Mesodermal cell (in vitro differentiated cells): ENCODE measurements around the gene SFXN5.

Experiments
- H3K27ac ChIP-seq: 2 replicates; pipeline ENCODE4 v1.7.0; 2013; ENCODE audit warnings: mild to moderate bottlenecking, low read depth, low read length, moderate library complexity; ENCODE audit not compliant: severe bottlenecking
- H3K36me3 ChIP-seq: 2 replicates; pipeline ENCODE4 v1.7.1; 2013; ENCODE audit warnings: mild to moderate bottlenecking, low read length, moderate library complexity; ENCODE audit not compliant: control insufficient read depth, insufficient read depth
- H3K4me1 ChIP-seq: one replicate; pipeline ENCODE4 v1.7.1; 2013; ENCODE audit warnings: mild to moderate bottlenecking, low read length; ENCODE audit not compliant: insufficient read depth, control insufficient read depth, poor library complexity, severe bottlenecking
- H3K4me3 ChIP-seq: 2 replicates; pipeline ENCODE4 v1.7.0; 2013; ENCODE audit warnings: low read length, control low read depth, mild to moderate bottlenecking; ENCODE audit not compliant: insufficient read depth, poor library complexity, severe bottlenecking; ENCODE audit errors: extremely low read depth
- H3K9me3 ChIP-seq: 2 replicates; pipeline ENCODE4 v1.7.1; 2013; ENCODE audit warnings: mild to moderate bottlenecking, low read length, moderate library complexity; ENCODE audit not compliant: control insufficient read depth
- WGBS, 2 experiments: methylation state at CpG; one replicate each; pipeline ENCODE4 v1.1.5; 2013; ENCODE audit warnings: missing lambda C conversion rate in 2 of 2; ENCODE audit not compliant: insufficient coverage in 2 of 2; 5-methylcytosine and 5-hydroxymethylcytosine counted together

SFXN5 gene

GRCh38 chr2:72898585-72898906, 173.0 kb downstream of the SFXN5 start:
- no peaks in the 10 kb centered on the region for H3K36me3 ChIP-seq
- H3K9me3 ChIP-seq = no peaks in the 10 kb centered on the region
- no peak overlapping the region for H3K4me3 ChIP-seq
- WGBS, 2 experiments = 67 to 86% methylated on average over 1 to 2 of the region's 2 CpGs
- H3K27ac ChIP-seq = no peak overlapping the region
- peaks cover 37% of the 10 kb centered on the region for H3K4me1 ChIP-seq

- no peaks in the 10 kb centered on the region for H3K36me3 ChIP-seq
- no peaks in the 10 kb centered on the region for H3K9me3 ChIP-seq
- peaks cover 37% of the 10 kb centered on the region for H3K4me1 ChIP-seq
- no peak overlapping the region for H3K27ac ChIP-seq
- H3K4me3 ChIP-seq = no peak overlapping the region
- 70 to 79% methylated on average over 9 to 11 of the region's 18 CpGs for WGBS, 2 experiments
Measured at GRCh38 chr2:72897785-72898584, 173.5 kb downstream of the SFXN5 start.

GRCh38 chr2:72896446-72896845, 175.1 kb downstream of the SFXN5 start:
- no peak overlapping the region for H3K27ac ChIP-seq
- no peaks in the 10 kb centered on the region for H3K9me3 ChIP-seq
- 80 to 100% methylated on average over 1 of the region's 4 CpGs for WGBS, 2 experiments

GRCh38 chr2:72895759-72896281, 175.7 kb downstream of the SFXN5 start:
- peaks cover 5% of the 10 kb centered on the region for H3K36me3 ChIP-seq
- WGBS, 2 experiments = 65 to 74% methylated on average over 13 to 15 of the region's 16 CpGs
- H3K4me3 ChIP-seq = no peak overlapping the region
- peaks cover 28% of the 10 kb centered on the region for H3K4me1 ChIP-seq
- H3K27ac ChIP-seq = no peak overlapping the region
- H3K9me3 ChIP-seq = no peaks in the 10 kb centered on the region

More at GRCh38 chr2:72896446-72896845, 175.1 kb downstream of the SFXN5 start:
- Histone ChIP-seq H3K4me3 (no peak overlapping the region), H3K4me1 (peaks cover 33% of the 10 kb centered on the region), H3K36me3 (peaks cover 2% of the 10 kb centered on the region)

- no peaks in the 10 kb centered on the region for H3K9me3 ChIP-seq
- no peak overlapping the region for H3K27ac ChIP-seq
- peaks cover 26% of the 10 kb centered on the region for H3K4me1 ChIP-seq
- peaks cover 5% of the 10 kb centered on the region for H3K36me3 ChIP-seq
- WGBS, 2 experiments = 15 to 65% methylated on average over 1 to 3 of the region's 4 CpGs
- H3K4me3 ChIP-seq = no peak overlapping the region
Measured at GRCh38 chr2:72895154-72895553, 176.4 kb downstream of the SFXN5 start.

- H3K27ac ChIP-seq = no peak overlapping the region
- no peak overlapping the region for H3K4me3 ChIP-seq
- H3K9me3 ChIP-seq = no peaks in the 10 kb centered on the region
- H3K36me3 ChIP-seq = peaks cover 5% of the 10 kb centered on the region
- 92 to 99% methylated on average over 5 to 7 of the region's 9 CpGs for WGBS, 2 experiments
- peaks cover 26% of the 10 kb centered on the region for H3K4me1 ChIP-seq
Measured at GRCh38 chr2:72894514-72894913, 177.0 kb downstream of the SFXN5 start.

DNA sequence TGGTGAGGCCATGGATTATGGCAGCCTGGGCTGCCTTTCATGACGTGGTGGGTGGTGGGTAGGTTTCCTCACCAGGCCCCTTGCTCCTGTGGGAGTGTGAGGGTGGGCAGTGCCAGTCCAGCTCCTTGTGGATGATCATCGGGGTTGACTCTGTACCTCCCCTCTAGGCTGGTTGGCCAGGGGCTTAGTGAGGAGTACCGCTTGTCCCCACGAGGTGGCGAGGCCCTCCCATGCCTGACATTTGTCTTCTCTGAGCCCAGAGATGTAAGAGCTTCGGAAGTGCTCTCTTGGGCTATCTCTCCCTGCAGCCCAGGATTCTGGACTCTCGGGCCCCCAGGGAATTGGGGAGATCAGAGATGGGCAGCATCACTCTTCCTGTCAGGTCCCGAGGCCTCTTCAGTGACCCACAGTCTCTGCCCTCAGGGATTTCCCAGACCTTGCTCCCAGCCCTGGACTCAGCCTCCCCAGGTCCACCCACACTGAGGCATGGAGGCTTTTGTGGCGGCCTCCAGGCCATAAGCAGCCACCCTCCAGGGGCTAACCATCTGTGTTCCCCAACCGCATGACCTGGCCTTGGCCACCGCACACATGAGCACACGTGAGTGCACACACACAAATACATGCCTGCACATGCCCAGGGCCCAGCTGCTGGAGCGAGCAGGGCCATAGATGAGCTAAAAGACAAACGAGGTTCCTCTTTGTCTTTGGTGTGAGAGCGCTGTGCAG, 177.8 kb downstream of the SFXN5 start:
- WGBS, 2 experiments = 50 to 56% methylated on average over 12 to 14 of the region's 15 CpGs
- no peaks in the 10 kb centered on the region for H3K9me3 ChIP-seq
- H3K4me3 ChIP-seq = no peak overlapping the region
- peaks cover 26% of the 10 kb centered on the region for H3K4me1 ChIP-seq
- no peak overlapping the region for H3K27ac ChIP-seq
- H3K36me3 ChIP-seq = peaks cover 5% of the 10 kb centered on the region

DNA sequence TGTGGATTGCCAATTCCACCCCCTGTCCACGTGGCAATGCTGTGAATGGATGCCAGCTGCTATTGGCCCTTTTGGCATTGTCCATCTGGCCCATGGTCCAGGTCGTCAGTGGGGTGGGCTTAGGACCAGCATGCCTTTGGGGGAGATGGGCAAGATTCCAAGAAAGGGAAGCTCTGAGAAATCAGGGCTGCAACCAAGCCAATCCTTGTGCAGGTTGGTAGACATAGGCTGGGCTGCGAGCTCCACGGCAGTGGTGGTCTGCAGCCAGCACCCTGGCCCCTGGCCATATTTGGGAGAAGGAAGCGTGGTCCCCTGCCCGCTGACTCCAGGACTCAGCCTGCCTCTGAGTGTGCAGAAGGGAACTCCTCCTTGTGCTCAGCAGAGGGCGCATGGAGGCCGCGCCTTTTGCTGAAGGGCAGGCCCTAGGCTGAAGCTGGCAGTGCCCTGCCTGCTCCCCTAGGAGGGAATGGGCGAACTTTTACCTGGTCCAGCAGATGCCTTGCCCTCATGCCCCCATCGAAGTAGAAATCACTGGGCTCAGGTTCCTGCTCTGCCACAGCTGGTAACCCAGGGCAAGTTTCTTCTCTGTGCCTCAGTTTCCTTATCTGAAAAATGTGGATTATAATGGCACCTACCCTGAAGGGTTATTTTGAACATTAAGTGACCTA, 178.9 kb downstream of the SFXN5 start:
- H3K27ac ChIP-seq = no peak overlapping the region
- H3K9me3 ChIP-seq = no peaks in the 10 kb centered on the region
- H3K36me3 ChIP-seq = peaks cover 5% of the 10 kb centered on the region
- 13 to 18% methylated on average over 10 to 11 of the region's 11 CpGs for WGBS, 2 experiments
- H3K4me3 ChIP-seq = no peak overlapping the region
- peaks cover 30% of the 10 kb centered on the region for H3K4me1 ChIP-seq
